PC-3 (cell line): ENCODE data around the gene RTF1. TPM values are rescaled to one million over a fixed set of nuclear protein-coding genes. Genes with fewer than 3 reads are reported as not detected.

Experiments
- ATAC-seq: fragments of 200-7000 bp; cut with Tn5 transposase; 2 replicates; pipeline ENCODE4 v1.9.1; 2020; ENCODE audit warnings: mild to moderate bottlenecking, moderate library complexity
- BruUV-seq: library from RNA; stranded (reverse); fragments of 400-500 nt; replicated peaks from 2 replicates; lab custom pipeline; 2021; lab: Mats Ljungman, UMichigan
- CTCF ChIA-PET: fragments of 300-600 bp; sonication (Branson Sonifier 250); formaldehyde crosslinking; loops from one replicate; lab custom pipeline; 2022; ENCODE audit warnings: antibody characterized with exemption; lab: Charles Lee
- POLR2A ChIA-PET: fragments of 300-600 bp; sonication (Branson Sonifier 250); formaldehyde crosslinking; loops from one replicate; lab custom pipeline; 2022; ENCODE audit warnings: antibody characterized with exemption; ENCODE audit not compliant: unreplicated experiment; lab: Charles Lee
- DNase-seq: peaks from one replicate; pipeline ENCODE4 v3.0.0-alpha.2; 2015
- H2AFZ ChIP-seq: fragments of 300-600 bp; sonication (generic); 2 replicates; pipeline ENCODE4 v1.6.0; 2016; ENCODE audit warnings: antibody characterized with exemption, low read length
- H3F3A ChIP-seq: fragments of 300-600 bp; sonication (generic); one replicate; pipeline ENCODE4 v1.6.0; 2017; ENCODE audit warnings: antibody characterized with exemption, low read length, control low read depth, mild to moderate bottlenecking; ENCODE audit not compliant: unreplicated experiment
- H3K27ac ChIP-seq: fragments of 300-600 bp; sonication (generic); 2 replicates; pipeline ENCODE4 v1.5.1; 2016; ENCODE audit warnings: mild to moderate bottlenecking, low read length
- H3K27me3 ChIP-seq: fragments of 300-600 bp; sonication (generic); 2 replicates; pipeline ENCODE4 v1.6.1; 2016; ENCODE audit warnings: low read length, mixed read lengths
- H3K36me3 ChIP-seq: fragments of 300-600 bp; sonication (generic); 2 replicates; pipeline ENCODE4 v1.6.1; 2016; ENCODE audit warnings: low read depth, mixed run types, low read length, mixed read lengths
- H3K4me1 ChIP-seq: fragments of 300-600 bp; sonication (generic); 2 replicates; pipeline ENCODE4 v1.5.1; 2016; ENCODE audit warnings: low read length; ENCODE audit not compliant: insufficient read depth
- H3K4me2 ChIP-seq: fragments of 300-600 bp; sonication (generic); 2 replicates; pipeline ENCODE4 v1.6.0; 2016; ENCODE audit warnings: low read length
- H3K4me3 ChIP-seq: fragments of 300-600 bp; sonication (generic); 2 replicates; pipeline ENCODE4 v1.5.1; 2016; ENCODE audit warnings: mild to moderate bottlenecking, low read length, mixed read lengths
- H3K79me2 ChIP-seq: fragments of 300-600 bp; sonication (generic); 2 replicates; pipeline ENCODE4 v1.6.1; 2017; ENCODE audit warnings: low read length, mixed read lengths
- H3K9ac ChIP-seq: fragments of 300-600 bp; sonication (generic); 2 replicates; pipeline ENCODE4 v1.6.0; 2016; ENCODE audit warnings: mild to moderate bottlenecking, low read length
- H3K9me2 ChIP-seq: fragments of 300-600 bp; sonication (generic); replicated peaks from 2 replicates; pipeline ENCODE4 v1.6.1; 2016; ENCODE audit warnings: mixed run types, low read length, mixed read lengths
- H3K9me3 ChIP-seq: fragments of 300-600 bp; sonication (generic); 2 replicates; pipeline ENCODE4 v1.6.1; 2016; ENCODE audit warnings: low read length, mixed read lengths
- H4K20me1 ChIP-seq: fragments of 300-600 bp; sonication (generic); 2 replicates; pipeline ENCODE4 v1.6.1; 2016; ENCODE audit warnings: low read length, mixed read lengths
- CTCF ChIP-seq: fragments of 300-600 bp; sonication (generic); conservative IDR thresholded peaks from 2 replicates; pipeline ENCODE4 v1.5.1; 2017; ENCODE audit warnings: antibody characterized with exemption, low read depth, mild to moderate bottlenecking, low read length
- EZH2 ChIP-seq: fragments of 300-600 bp; sonication (generic); IDR thresholded peaks from one replicate; pipeline ENCODE4 v1.6.1; 2017; ENCODE audit warnings: antibody characterized with exemption, mild to moderate bottlenecking, low read length; ENCODE audit not compliant: unreplicated experiment
- EZH2phosphoT487 ChIP-seq: fragments of 300-600 bp; sonication (generic); IDR thresholded peaks from 2 replicates; pipeline ENCODE4 v1.6.1; 2018; ENCODE audit warnings: mild to moderate bottlenecking, antibody characterized with exemption, low read length, borderline replicate concordance
- intact Hi-C: fragments of 100-400 bp; cut with micrococcal nuclease; formaldehyde crosslinking; loops from 2 replicates; pipeline ENCODE4 v1.9.0; 2023
- total RNA-seq: library from RNA; depleted of rRNA; stranded (reverse); fragments of >200 nt; gene quantifications from 2 replicates; pipeline ENCODE4 v1.2.3, GENCODE V29; 2014

RTF1 gene
- total RNA-seq, 1 experiment from 2014 or later = 20.2 TPM

GRCh38 chr15:41464889-41465580 is 48.1 kb downstream of the RTF1 start:
- Histone ChIP-seq H3K9ac (no peak overlapping the region), H3K4me3 (no peak overlapping the region), H3K27ac (no peak overlapping the region), H3K9me3 (no peaks in the 10 kb centered on the region), H3F3A (no peaks in the 10 kb centered on the region), H3K4me2 (no peak overlapping the region), H3K79me2 (no peaks in the 10 kb centered on the region), H3K9me2 (no peaks in the 10 kb centered on the region), H4K20me1 (0 out of 2 replicates have a peak, but pooled peaks cover 4% of the 10 kb centered on the region), H2AFZ (no peak overlapping the region), H3K27me3 (no peaks in the 10 kb centered on the region), H3K4me1 (no peaks in the 10 kb centered on the region), H3K36me3 (peaks cover 30% of the 10 kb centered on the region)
- no peak for DNase-seq
- POLR2A ChIA-PET = interaction anchor here (0.6 to 1.2 kb wide), 3 partner anchors 33 to 231 kb away, joined by 4 to 7 read pairs (median 5); no protein-coding TSS in a partner anchor
- ATAC-seq = no peak
- CTCF ChIA-PET = interaction anchor here (0.8 to 1.3 kb wide), 4 partner anchors 42 to 139 kb away, joined by 3 to 8 read pairs (median 5); no protein-coding TSS in a partner anchor
- TF ChIP-seq EZH2 (no peak), EZH2phosphoT487 (no peak), CTCF (no peak)
- BruUV-seq = no TSS peak
- intact Hi-C loops = loop anchor here (5.0 to 10.0 kb wide), 3 partner anchors 42 to 280 kb away; no protein-coding TSS in a partner anchor

DNA sequence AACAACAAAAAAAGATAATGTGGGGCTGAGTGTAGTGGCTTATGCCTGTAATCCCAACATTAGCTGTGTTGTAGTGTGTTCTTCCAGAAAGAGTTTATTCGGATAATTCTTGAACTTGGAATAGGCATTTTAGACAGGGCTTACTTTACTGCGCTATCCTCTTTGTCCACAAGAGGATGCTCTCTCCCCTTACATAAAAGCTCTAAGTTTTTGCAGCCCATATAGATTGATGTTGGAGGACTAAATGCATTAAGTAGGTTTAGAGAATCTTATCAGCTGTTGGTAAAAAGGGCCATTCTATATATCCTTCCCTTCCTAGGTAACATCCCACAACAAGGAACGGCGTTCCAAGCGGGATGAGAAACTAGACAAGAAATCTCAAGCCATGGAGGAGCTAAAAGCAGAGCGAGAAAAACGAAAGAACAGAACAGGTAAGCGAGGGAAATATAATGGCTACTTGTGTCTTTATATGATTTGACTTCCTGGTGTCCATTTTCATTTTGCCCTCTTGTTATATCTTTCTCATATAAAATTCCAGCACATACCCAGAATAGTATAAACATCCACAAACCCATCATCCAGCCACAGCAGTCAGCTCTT is 49.0 kb downstream of the RTF1 start:
- no peaks in the 10 kb centered on the region for H3K27me3 ChIP-seq
- H3K9me2 ChIP-seq = no peaks in the 10 kb centered on the region
- peak; percentile 73 for DNase-seq
- TF ChIP-seq CTCF (peak; percentile 97), EZH2phosphoT487 (no peak)
- ChIA-PET CTCF (interaction anchor here (0.8 to 1.3 kb wide), 6 partner anchors 27 to 138 kb away, joined by 3 to 8 read pairs (median 4); no protein-coding TSS in a partner anchor), POLR2A (interaction anchor here (0.6 to 1.2 kb wide), 2 partner anchors 120 to 572 kb away, joined by 4 to 6 read pairs; no protein-coding TSS in a partner anchor)
- H3K79me2 ChIP-seq = no peaks in the 10 kb centered on the region
- no peaks in the 10 kb centered on the region for H3F3A ChIP-seq
- H3K4me2 ChIP-seq = no peak overlapping the region
- no peak overlapping the region for H3K9ac ChIP-seq
- no peaks in the 10 kb centered on the region for H3K4me1 ChIP-seq
- H3K36me3 ChIP-seq = peaks cover 36% of the 10 kb centered on the region
- 0 out of 2 replicates have a peak, but pooled peaks cover 4% of the 10 kb centered on the region for H4K20me1 ChIP-seq
- ATAC-seq = peak; percentile 80
- no TSS peak for BruUV-seq
- intact Hi-C loops = loop anchor here (5.0 to 10.0 kb wide), 3 partner anchors 41 to 279 kb away; no protein-coding TSS in a partner anchor
- no peak overlapping the region for H3K27ac ChIP-seq
- H3K9me3 ChIP-seq = no peaks in the 10 kb centered on the region
- no peak overlapping the region for H3K4me3 ChIP-seq
- no peak overlapping the region for H2AFZ ChIP-seq
